NCI-H128 (cell line): ENCODE measurements around the gene GINS2.

Experiments used
- DNase-seq: peaks from one replicate; lab custom pipeline; 2025; ENCODE audit not compliant: unreplicated experiment; lab: John Stamatoyannopoulos, UW

GINS2 gene

GRCh38 chr16:85655216-85656129 is 33.3 kb downstream of the GINS2 start:
- DNase-seq: no peak

GRCh38 chr16:85654251-85655095 is 34.3 kb downstream of the GINS2 start:
- no peak for DNase-seq

GRCh38 chr16:85653290-85653891 is 35.4 kb downstream of the GINS2 start:
- no peak for DNase-seq

DNA sequence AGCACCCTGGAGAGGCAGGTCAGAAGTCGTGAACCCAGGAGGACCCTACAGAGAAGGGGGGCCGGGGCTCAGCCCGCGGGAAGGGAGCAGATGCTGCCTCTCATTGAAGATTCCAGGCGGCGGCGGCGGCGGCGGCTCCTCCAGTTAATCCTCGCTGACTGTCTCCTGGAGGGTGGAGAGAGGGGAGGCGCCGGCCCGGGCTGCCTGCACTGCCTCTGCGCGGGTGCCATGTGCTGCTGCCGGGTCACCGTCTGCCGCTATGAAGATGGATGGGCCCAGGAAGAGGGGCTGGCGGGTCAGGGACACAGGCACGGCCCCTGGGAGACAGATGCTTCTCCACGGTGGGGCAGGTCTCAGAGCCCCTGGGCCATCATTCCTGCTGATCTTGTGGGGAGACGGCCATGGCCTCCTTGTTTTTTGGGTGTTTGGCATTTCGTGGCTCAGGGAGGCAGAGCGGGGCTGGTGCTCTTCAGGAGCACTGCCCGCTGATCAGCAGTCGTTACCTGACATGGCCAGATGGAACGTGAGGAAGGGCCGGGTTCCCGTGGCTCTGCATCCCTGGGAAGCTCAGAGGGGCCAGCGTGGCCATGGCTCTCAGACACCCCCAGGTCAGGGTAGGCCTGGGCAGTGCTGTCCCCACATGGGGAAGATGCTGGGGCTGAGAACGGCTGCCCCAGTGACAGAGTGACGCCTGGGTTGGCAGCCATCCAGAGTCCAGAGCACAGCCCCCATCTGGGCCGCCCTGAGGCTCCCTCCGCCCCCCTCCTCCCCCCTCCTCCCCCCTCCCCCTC is 36.1 kb downstream of the GINS2 start:
- DNase-seq: no peak

- DNase-seq: no peak
Measured at GRCh38 chr16:85651629-85652430, 36.9 kb downstream of the GINS2 start.

DNA sequence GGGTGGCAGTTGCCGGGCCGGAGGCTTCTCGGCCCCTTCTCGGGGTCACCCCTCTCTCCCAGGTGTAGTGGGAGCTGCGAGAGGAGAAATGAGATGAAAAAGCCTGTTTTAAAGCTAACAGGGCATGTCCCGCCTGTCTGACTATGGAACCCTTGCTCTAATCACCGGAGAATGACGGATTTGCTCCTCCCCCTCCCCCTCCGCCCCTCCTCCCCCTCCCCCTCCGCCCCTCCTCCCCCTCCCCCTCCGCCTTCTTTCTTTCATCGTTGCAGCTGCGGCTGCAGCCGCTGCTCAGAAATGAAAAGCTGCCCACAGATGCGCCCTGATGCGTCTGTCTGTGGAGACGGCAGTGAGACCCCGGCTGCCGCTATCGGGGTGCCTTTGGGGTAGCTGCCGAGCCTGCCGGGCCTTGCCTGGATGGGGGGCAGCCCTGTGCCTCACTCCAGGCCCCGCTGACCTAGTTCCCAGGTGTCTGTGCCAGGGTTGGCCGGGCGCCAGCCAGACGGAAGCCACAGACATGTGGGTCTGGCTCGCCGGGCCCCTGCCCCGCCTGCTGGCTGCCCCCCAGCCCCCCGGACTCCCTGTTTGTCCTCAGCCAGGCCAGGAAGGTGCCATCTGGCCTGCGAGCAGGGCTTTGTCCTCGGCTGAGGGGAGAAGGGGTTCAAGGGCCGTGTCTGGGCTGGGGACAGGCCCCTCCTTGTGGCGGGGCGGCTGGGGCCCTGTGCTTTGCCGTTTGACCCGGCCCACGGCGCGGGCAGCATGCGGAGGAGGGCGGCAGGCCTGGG is 37.7 kb downstream of the GINS2 start:
- no peak for DNase-seq

- DNase-seq: no peak
Measured at GRCh38 chr16:85650135-85650843, 38.5 kb downstream of the GINS2 start.

- no peak for DNase-seq
Measured at GRCh38 chr16:85649411-85650134, 39.2 kb downstream of the GINS2 start.

- no peak for DNase-seq
Measured at GRCh38 chr16:85648805-85649204, 39.9 kb downstream of the GINS2 start.

- no peak for DNase-seq
Measured at GRCh38 chr16:85648070-85648714, 40.6 kb downstream of the GINS2 start.

GRCh38 chr16:85646976-85647375 is 41.8 kb downstream of the GINS2 start:
- no peak for DNase-seq

GRCh38 chr16:85646358-85646907 is 42.3 kb downstream of the GINS2 start:
- no peak for DNase-seq

DNA sequence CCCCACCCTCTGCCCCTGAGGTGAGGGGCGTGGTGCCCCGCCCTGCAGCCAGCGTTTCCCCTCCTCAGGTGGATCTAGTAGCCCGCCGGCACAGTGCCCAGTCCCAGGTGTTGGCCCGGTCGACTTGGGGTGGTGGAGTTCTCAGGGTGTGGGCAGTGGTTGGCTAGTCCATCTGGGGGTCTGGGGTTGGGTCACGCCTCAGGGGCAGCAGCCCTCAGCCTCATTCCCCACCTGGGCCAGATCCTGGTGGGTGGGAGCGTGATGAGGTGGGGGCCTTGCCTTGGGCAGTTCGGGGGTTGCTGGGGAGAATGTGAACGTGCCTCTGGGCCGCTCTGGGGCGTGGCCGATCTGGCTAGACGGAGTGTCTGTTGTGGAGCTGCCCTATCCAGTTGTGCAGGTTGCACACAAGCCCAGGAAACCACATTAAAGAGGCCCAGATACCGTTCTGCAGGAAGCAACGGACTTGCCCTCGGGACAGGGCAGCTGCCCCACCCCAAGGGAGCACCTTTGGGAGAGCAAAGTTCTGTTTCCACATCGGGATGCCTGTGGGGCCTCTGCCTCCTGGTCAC is 43.6 kb downstream of the GINS2 start:
- no peak for DNase-seq

DNA sequence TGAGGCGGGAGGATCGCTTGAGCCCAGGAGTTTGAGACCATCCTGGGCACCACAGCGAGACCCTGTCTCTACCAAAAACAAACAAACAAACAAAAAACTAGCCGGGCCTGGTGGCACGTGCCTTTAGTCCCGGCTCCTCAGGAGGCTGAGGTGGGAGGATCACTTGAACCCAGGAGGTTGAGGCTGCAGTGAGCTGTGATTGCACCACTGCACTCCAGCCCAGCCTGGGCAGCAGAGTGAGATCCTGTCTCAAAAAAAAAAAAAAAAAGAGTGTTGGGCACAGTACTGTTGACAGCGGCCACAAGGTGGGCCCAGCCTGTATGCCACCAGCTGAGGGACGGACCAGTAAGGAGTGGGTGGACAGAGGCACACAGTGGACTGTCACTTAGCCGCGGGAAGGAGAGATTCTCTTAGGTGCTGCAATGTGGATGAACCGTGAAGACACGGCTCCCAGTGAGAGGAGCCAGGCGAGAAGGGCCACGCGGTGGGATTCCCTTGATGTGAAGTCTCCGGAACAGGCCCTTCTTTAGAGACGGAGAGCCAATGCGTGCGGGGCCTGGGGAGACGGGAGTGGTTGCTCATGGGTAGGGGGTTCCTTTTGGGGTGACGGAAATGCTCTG is 44.6 kb downstream of the GINS2 start:
- no peak for DNase-seq

DNA sequence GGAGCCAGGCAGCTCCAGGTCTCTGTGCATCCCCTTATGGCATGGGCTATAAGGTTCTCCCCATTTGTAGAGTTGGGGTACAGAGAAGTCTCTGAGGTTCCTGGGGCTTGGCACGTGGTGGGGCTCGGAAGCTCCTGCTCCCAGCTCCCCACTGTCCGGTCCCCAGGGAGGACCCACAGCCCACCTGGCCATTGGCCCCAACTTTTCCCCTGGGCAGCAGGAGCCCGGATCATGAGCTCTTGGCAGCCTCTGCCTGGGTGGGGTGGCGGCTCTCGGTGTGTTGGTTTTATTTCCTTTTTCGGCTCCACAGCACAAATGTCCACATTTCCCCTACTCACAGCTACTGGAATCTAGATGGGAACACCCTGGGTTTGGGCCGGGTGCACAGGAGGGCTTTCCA is 45.1 kb downstream of the GINS2 start:
- no peak for DNase-seq

- DNase-seq: peak; percentile 43
Measured at GRCh38 chr16:85642762-85643358, 45.9 kb downstream of the GINS2 start.
